HG03571 (cell line): Measurements from ENCODE around the gene MORC2.

Experiments used
- ATAC-seq: cut with Tn5 transposase; IDR thresholded peaks from one replicate; pipeline ENCODE4 v1.9.1; 2021; ENCODE audit not compliant: unreplicated experiment

Gene MORC2

DNA sequence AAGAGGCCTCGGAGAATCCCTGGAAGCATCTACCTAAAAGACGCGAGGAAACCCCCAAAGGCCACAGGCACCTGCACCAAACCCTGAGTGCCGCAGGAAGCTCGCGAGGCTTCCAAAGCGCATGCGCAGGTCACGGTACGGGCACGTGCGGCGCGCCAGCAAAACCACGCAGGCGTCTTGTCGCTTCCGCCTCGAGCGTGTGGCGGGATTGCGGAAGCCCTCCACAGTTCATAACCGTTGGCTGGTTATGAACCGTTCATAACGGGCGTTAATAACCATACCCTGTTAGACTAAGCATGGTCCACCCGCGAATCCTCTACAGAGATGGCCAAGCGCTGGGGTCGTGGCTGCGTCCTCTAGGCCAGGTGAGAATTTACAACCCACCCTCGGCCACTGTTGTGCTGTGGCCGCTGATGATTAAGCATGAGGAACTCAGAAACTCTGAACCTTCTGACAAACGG, 46.4 kb downstream of the MORC2 start:
- ATAC-seq = no peak

DNA sequence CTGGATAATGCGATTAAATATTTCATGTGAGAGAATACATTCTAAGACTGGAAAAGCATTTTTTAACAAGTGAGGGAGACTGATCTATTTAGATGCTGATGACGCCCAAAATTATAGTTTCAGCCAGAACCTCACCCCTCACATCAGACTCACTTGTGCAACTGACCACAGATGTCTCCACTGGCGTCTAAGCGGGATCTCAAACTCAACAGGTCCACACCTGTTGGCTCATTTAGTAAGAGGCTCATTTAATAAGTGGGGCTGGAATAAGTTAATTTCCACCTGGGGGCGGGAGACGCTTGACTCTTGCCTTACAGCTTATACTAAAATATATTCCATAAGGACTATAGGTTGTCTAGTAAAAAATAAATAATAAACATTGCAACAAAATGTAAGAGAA, 47.5 kb downstream of the MORC2 start:
- ATAC-seq = no peak

- ATAC-seq = no peak
Measured at GRCh38 chr22:30920407-30920806, 48.2 kb downstream of the MORC2 start.

GRCh38 chr22:30919973-30920372, 48.6 kb downstream of the MORC2 start:
- no peak for ATAC-seq

- no peak for ATAC-seq
Measured at GRCh38 chr22:30918761-30919160, 49.8 kb downstream of the MORC2 start.

GRCh38 chr22:30910358-30910757, 58.2 kb downstream of the MORC2 start:
- ATAC-seq = no peak

DNA sequence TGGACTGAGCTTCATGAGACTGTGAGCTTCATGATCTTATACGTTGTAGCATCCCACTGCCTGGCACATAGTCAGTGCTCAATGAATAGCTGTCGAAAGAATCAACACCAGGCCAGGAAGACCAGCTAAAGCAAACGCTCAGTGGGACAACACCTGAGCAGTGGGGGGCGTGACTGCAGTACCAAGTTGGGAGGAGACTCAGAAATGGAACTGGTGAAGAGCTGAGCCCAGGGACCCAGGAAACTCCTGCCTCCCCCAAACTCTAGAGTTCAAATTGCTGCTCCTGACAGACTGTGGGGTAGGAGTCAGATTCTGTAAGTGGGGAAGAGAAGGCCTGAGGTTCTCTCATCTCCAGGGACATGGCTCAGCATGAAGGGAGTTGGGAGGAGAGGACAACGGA, 59.3 kb downstream of the MORC2 start:
- ATAC-seq = no peak

- ATAC-seq = no peak
Measured at GRCh38 chr22:30908051-30908461, 60.5 kb downstream of the MORC2 start.

DNA sequence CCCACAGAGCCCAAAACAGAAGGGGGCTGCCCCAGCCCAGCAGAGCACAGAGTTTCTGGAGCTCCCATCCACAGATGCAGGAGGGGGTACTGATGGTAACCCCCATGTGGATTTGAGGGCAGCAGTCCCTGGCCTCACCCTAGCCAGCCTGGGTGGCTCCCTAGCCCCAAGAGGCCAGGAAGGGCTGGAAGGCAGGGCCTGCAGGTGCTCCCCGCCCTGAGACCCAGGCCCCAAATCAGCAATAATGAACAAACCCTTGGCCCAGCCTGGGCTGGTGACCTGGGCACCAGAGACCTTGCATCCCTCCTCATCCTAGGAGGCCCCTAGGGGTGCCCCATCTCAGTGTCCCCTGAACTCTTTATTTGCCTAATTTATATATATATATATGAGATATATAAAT, 61.6 kb downstream of the MORC2 start:
- no peak for ATAC-seq

DNA sequence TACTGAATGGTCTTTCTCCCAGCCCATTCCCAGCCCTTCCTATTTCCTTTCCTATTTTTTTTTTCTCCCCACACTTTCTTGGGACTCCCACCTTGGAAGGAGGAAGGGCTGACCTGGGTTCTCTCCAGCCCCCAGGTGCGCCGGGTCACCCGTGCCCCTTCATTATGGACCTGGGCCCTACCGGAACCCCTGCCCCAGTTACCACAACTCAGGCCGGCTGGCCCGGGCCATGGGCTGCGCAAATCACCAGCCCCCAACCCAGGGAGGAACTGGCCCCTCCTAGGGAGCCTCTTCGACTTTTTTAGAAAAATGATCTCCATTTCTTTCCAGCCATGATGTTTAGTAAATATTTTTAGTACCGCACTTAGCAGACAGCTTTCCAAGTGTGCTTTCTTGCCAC, 62.2 kb downstream of the MORC2 start:
- no peak for ATAC-seq

DNA sequence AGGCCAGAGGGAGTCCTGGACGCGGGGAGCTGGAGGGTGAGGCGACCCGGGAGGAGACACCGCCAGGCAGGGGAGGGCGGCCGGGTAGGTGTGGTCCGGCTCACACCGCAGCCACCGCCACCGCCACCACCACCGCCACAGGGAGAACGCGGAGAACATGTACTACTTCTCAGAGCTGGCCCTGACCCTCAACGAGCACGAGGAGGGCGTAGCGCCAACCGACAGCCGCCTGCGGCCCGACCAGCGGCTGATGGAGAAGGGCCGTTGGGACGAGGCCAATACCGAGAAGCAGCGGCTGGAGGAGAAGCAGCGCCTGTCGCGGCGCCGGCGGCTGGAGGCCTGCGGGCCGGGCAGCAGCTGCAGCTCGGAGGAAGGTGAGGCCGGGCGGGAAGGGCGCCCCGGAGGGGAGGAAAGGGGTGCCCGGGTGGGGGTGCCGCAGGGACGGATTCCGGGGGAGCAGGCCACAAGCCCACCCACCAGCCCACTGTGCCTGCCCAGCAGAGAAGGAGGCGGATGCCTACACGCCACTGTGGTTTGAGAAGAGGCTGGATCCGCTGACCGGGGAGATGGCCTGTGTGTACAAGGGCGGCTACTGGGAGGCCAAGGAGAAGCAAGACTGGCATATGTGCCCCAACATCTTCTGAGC, 62.8 kb downstream of the MORC2 start:
- ATAC-seq = no peak

DNA sequence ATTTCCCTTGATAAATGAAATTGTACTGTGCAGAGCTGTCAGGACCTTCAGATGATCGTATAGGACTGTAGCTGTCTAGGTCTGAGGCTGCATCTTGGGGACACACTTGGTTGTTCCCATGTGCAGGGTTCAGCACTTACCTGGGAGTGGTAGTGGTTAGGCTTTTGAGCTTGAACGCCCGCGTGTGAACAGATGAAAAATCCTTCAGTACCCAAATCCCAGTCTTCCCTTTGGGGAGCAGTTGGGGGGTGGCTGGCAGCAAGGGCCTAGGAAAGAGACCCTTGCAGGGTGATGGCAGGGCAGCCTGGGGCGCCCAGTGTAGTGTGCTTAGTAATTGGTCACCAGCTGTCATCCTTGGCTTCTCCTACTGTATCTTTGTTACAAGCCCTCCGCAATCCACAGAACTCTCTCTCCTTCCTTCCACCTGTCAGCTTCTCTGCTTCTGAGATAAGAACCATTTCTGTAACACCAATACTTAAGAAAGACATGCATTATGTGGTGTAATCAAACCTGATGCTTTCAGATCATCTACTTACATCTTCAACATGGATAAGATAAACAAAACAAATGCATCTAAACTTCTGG, 64.6 kb downstream of the MORC2 start:
- ATAC-seq = no peak

- no peak for ATAC-seq
Measured at GRCh38 chr22:30902496-30903357, 65.8 kb downstream of the MORC2 start.

GRCh38 chr22:30894371-30894740, 74.2 kb downstream of the MORC2 start:
- ATAC-seq = no peak

DNA sequence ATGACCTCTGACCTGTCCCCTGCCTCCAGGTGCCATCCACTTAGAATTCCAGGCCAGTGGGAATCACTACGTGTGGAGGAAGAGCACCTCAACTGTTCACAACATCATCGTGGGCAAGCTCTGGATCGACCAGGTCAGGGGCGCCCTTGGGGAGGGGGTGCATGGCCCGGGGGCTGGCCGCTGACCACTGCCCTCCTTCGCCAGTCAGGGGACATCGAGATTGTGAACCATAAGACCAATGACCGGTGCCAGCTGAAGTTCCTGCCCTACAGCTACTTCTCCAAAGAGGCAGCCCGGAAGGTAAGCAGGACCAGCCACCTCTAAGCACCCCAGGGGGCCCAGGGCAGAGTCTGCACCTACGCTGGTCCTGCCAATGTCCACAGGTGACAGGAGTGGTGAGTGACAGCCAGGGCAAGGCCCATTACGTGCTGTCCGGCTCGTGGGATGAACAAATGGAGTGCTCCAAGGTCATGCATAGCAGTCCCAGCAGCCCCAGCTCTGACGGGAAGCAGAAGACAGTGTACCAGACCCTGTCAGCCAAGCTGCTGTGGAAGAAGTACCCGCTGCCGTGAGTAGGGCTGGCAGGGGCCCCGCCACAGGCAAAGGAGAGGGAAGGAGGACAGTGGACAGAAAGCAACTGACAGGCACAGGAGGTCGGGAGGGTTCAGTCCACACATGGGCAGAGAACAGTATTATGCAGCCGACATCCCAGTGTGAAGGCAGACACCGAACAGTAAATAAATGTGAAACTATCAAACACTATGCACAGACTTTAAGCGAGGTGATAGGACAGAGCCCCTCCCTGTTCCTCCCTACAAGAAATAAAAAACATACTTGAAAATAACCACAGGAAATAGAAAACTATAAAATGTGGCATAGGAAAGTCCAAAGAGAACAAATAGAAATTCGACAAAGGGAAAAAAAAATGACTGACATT, 74.9 kb downstream of the MORC2 start:
- ATAC-seq = no peak

- no peak for ATAC-seq
Measured at GRCh38 chr22:30892731-30893221, 75.8 kb downstream of the MORC2 start.

GRCh38 chr22:30892286-30892685, 76.3 kb downstream of the MORC2 start:
- ATAC-seq = no peak

DNA sequence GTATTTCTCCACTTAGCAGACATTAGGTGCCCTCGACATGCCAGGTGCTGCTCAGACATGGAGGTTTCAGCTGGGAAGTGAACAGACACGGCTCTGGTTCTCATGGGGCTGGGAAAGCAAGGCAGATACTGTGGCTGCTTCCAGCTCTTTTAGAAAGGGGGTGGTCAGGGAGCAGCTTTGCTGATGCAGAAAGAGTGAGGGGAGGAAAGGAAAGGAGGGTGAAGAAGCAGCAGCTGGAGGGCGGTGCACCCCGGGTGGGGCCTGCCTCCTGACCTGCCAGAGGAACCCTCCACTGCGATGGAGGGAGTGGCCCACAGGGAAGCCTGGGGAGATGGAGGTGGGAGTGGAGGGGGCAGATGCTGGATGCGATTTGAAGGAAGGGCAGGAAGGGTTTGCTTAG, 76.8 kb downstream of the MORC2 start:
- ATAC-seq = no peak

DNA sequence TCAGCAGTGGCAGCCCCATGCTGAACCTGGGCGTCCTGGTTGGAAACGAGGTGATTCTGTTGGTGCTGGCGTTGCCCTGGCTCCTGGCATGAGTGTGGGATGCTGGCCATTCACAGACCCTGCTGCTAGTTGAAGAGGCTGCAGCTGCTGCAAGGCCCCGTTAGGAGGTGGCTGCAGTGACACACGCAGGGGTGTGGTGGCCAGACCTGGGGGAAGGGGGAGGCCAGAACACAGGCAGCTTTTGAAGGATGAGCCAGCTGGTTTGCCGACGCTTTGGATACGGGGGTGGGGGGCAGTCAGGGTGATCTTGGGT, 77.2 kb downstream of the MORC2 start:
- no peak for ATAC-seq

- ATAC-seq = no peak
Measured at GRCh38 chr22:30890686-30891442, 77.7 kb downstream of the MORC2 start.
